Suprapubic skin (tissue), 2 donors: Measurements from ENCODE around the gene ADAMTS12.

Experiments
- EP300 ChIP-seq: sonication (generic); formaldehyde crosslinking; IDR thresholded peaks from one replicate; pipeline ENCODE4 v1.6.1; 2017; ENCODE audit warnings: antibody characterized with exemption
- POLR2A ChIP-seq, 2 donors: fragments of 450-650 bp; IDR thresholded peaks; one replicate each; pipeline ENCODE4 v1.6.1; 2017; ENCODE audit warnings: antibody characterized with exemption in 2 of 2, mild to moderate bottlenecking in 2 of 2, moderate library complexity in 2 of 2

GRCh38 chr5:33817301-33817700 is 74.5 kb downstream of the ADAMTS12 start:
- TF ChIP-seq EP300 (no peak), POLR2A (IDR thresholded peaks at IDR 0.05) (no peak)
